HepG2 (cell line): ENCODE results near the gene RGS19. TPM values are rescaled to one million over a fixed set of nuclear protein-coding genes. Genes with fewer than 3 reads are reported as not detected.

ENCODE experiments used
- ARNTL ChIP-seq: sonication (generic); formaldehyde crosslinking; IDR thresholded peaks from 2 replicates; pipeline ENCODE4 v1.4.0; 2020; ENCODE audit warnings: mild to moderate bottlenecking, missing genetic modification reagents
- CEBPB ChIP-seq: IDR thresholded peaks from 2 replicates; pipeline ENCODE4 v1.6.1; 2011; ENCODE audit warnings: low read depth, low read length, improper control_type of control experiment, borderline replicate concordance
- ETS1 ChIP-seq: sonication (generic); formaldehyde crosslinking; IDR thresholded peaks from 2 replicates; pipeline ENCODE4 v1.4.0; 2020; ENCODE audit warnings: missing genetic modification reagents
- JUNB ChIP-seq: sonication (generic); formaldehyde crosslinking; IDR thresholded peaks from 2 replicates; pipeline ENCODE4 v1.8.0; 2022; ENCODE audit warnings: missing genetic modification reagents, mild to moderate bottlenecking, borderline replicate concordance
- MATR3 ChIP-seq: sonication (generic); formaldehyde crosslinking; IDR thresholded peaks from 2 replicates; pipeline ENCODE4 v1.4.0; 2020; ENCODE audit warnings: missing genetic modification reagents
- MED1 ChIP-seq: sonication (generic); formaldehyde crosslinking; IDR thresholded peaks from 2 replicates; pipeline ENCODE4 v1.4.0; 2020; ENCODE audit warnings: missing genetic modification reagents
- MXI1 ChIP-seq: IDR thresholded peaks from 3 replicates; pipeline ENCODE4 v1.6.1; 2012; ENCODE audit warnings: low read depth, low read length, inconsistent platforms, borderline replicate concordance
- NCOA2 ChIP-seq: sonication (generic); formaldehyde crosslinking; IDR thresholded peaks from 2 replicates; pipeline ENCODE4 v1.8.0; 2022; ENCODE audit warnings: inconsistent platforms
- PTBP1 ChIP-seq: fragments of 200-400 bp; formaldehyde crosslinking; IDR thresholded peaks from 2 replicates; pipeline ENCODE4 v1.6.1; 2018; ENCODE audit warnings: low read length, low read depth; ENCODE audit not compliant: poor library complexity, severe bottlenecking
- RAD21 ChIP-seq: fragments of 450-650 bp; formaldehyde crosslinking; IDR thresholded peaks from 2 replicates; pipeline ENCODE4 v1.5.0; 2020; ENCODE audit warnings: mild to moderate bottlenecking
- SP1 ChIP-seq, 2 experiments: fragments of 450-650 bp in 1 of 2; sonication (generic) in 1 of 2; formaldehyde crosslinking in 1 of 2; IDR thresholded peaks; 2 replicates each; pipeline versions ENCODE4 v1.4.0 to v1.6.1; 2016 to 2020; ENCODE audit warnings: missing genetic modification reagents in 1 of 2
- TEF ChIP-seq: sonication (generic); formaldehyde crosslinking; IDR thresholded peaks from 2 replicates; pipeline ENCODE4 v1.5.0; 2020; ENCODE audit warnings: missing genetic modification reagents
- TFDP1 ChIP-seq: IDR thresholded peaks from 2 replicates; pipeline ENCODE4 v1.6.1; 2016; ENCODE audit warnings: missing compliant biosample characterization, missing genetic modification reagents, borderline replicate concordance
- UBTF ChIP-seq: sonication (generic); formaldehyde crosslinking; IDR thresholded peaks from 2 replicates; pipeline ENCODE4 v1.4.0; 2020; ENCODE audit warnings: mild to moderate bottlenecking, missing genetic modification reagents
- ZBTB1 ChIP-seq: sonication (generic); formaldehyde crosslinking; IDR thresholded peaks from 2 replicates; pipeline ENCODE4 v1.4.0; 2020; ENCODE audit warnings: missing genetic modification reagents, borderline replicate concordance
- ZNF101 ChIP-seq: sonication (generic); formaldehyde crosslinking; IDR thresholded peaks from 2 replicates; pipeline ENCODE4 v1.4.0; 2020; ENCODE audit warnings: mild to moderate bottlenecking, low read depth, missing genetic modification reagents, borderline replicate concordance
- ZNF160 ChIP-seq: sonication (generic); formaldehyde crosslinking; IDR thresholded peaks from 2 replicates; pipeline ENCODE4 v1.8.0; 2022; ENCODE audit warnings: mild to moderate bottlenecking, inconsistent platforms, missing genetic modification reagents
- ZNF17 ChIP-seq: sonication (generic); formaldehyde crosslinking; IDR thresholded peaks from 2 replicates; pipeline ENCODE4 v1.5.0; 2020; ENCODE audit warnings: mild to moderate bottlenecking, missing genetic modification reagents
- ZNF253 ChIP-seq: sonication (generic); formaldehyde crosslinking; IDR thresholded peaks from 2 replicates; pipeline ENCODE4 v1.8.0; 2022; ENCODE audit warnings: mild to moderate bottlenecking, missing genetic modification reagents, borderline replicate concordance
- ZNF326 ChIP-seq: sonication (generic); formaldehyde crosslinking; IDR thresholded peaks from 2 replicates; pipeline ENCODE4 v1.4.0; 2020; ENCODE audit warnings: missing genetic modification reagents, borderline replicate concordance
- ZNF34 ChIP-seq: sonication (generic); formaldehyde crosslinking; IDR thresholded peaks from 2 replicates; pipeline ENCODE4 v1.4.0; 2020; ENCODE audit warnings: mild to moderate bottlenecking, missing genetic modification reagents, borderline replicate concordance
- ZNF451 ChIP-seq: sonication (generic); formaldehyde crosslinking; IDR thresholded peaks from 2 replicates; pipeline ENCODE4 v1.5.0; 2020; ENCODE audit warnings: mild to moderate bottlenecking, missing genetic modification reagents
- ZNF670 ChIP-seq: sonication (generic); formaldehyde crosslinking; IDR thresholded peaks from 2 replicates; pipeline ENCODE4 v1.8.0; 2022; ENCODE audit warnings: mild to moderate bottlenecking, missing genetic modification reagents, borderline replicate concordance
- ZNF772 ChIP-seq: sonication (generic); formaldehyde crosslinking; IDR thresholded peaks from 2 replicates; pipeline ENCODE4 v1.5.0; 2020; ENCODE audit warnings: mild to moderate bottlenecking, missing genetic modification reagents
- ZNF792 ChIP-seq: IDR thresholded peaks from 2 replicates; pipeline ENCODE4 v1.6.1; 2016
- polyA plus RNA-seq, 8 experiments: library from polyadenylated mRNA; depleted of rRNA in 3 of 8; stranded (reverse) in 7 of 8; unstranded in 1 of 8; fragments of >200 nt; fragmentation: Illumina TruSeq in 4 of 8; extraction: Trizol in 4 of 8; gene quantifications; 2 replicates each; pipeline versions ENCODE4 v1.2.1 to v1.2.3, GENCODE V29; 2011 to 2016; ENCODE audit warnings: low read depth in 4 of 8, missing spikeins in 1 of 8, mixed read lengths in 1 of 8; ENCODE audit not compliant: insufficient read depth in 1 of 8
- total RNA-seq, 5 experiments: library from RNA; depleted of rRNA; stranded (reverse); fragments of >200 nt; fragmentation: Illumina TruSeq; extraction: Trizol; gene quantifications; 2 replicates each; pipeline ENCODE4 v1.2.3, GENCODE V29; 2016; ENCODE audit warnings: low read depth in 1 of 5

The RGS19 gene
- total and polyA plus RNA-seq, 2 of the 13 experiments (the other 11 are each of a cell fraction or from before 2014, with no cell fraction given) = 10.7 to 11.9 TPM

GRCh38 chr20:64036346-64037198, 42.7 kb downstream of the RGS19 start (continued):
- TF ChIP-seq ETS1 = no peak
- no peak for TF ChIP-seq ZNF253 (CRISPR knock-in tag)
- no peak for TF ChIP-seq CEBPB
- no peak for TF ChIP-seq ZBTB1
- TF ChIP-seq MXI1 = no peak; the same call in 2 of the 3 replicates
- TF ChIP-seq JUNB (CRISPR knock-in tag) = no peak
- TF ChIP-seq TEF = no peak
- TF ChIP-seq ZNF326 (CRISPR knock-in tag) = no peak; the same call in 1 of the 2 replicates
- peak; percentile 23 for TF ChIP-seq RAD21
- TF ChIP-seq ZNF451 (CRISPR knock-in tag) = no peak; the same call in 1 of the 2 replicates
- TF ChIP-seq ZNF101 (CRISPR knock-in tag) = no peak
- TF ChIP-seq ZNF160 (CRISPR knock-in tag) = 0 out of 2 replicates have a peak, but pooled peaks have one; percentile 48
- TF ChIP-seq ZNF34 (CRISPR knock-in tag) = no peak
- TF ChIP-seq MED1 (CRISPR knock-in tag) = no peak
- TF ChIP-seq UBTF (CRISPR knock-in tag) = no peak; the same call in 1 of the 2 replicates
- TF ChIP-seq ZNF17 (CRISPR knock-in tag) = no peak
- TF ChIP-seq NCOA2 (CRISPR knock-in tag) = no peak; the same call in 1 of the 2 replicates
- no peak for TF ChIP-seq SP1 (IDR thresholded peaks at IDR 0.05)
- TF ChIP-seq SP1 (CRISPR knock-in tag; IDR thresholded peaks at IDR 0.05) = peak; percentile 38; the same call in 1 of the 2 replicates
- no peak; the same call in 1 of the 2 replicates for TF ChIP-seq ZNF772 (CRISPR knock-in tag)
- no peak; the same call in 1 of the 2 replicates for TF ChIP-seq MATR3
- TF ChIP-seq TFDP1 (CRISPR knock-in tag) = no peak
- TF ChIP-seq ZNF792 = peak; percentile 7; the same call in 1 of the 2 replicates
- no peak for TF ChIP-seq ARNTL (CRISPR knock-in tag)
- TF ChIP-seq PTBP1 = no peak
- TF ChIP-seq ZNF670 (CRISPR knock-in tag) = peak; percentile 48; the same call in 1 of the 2 replicates
